ENCODE results near the gene SPEN.
"Not testable (repeated sequence)": the region's sequence is repeated elsewhere in the genome, so short reads cannot be mapped to it uniquely, and the experiment has no call there.

Gene SPEN

GRCh38 chr1:15847100-15847892, at the start of gene SPEN:
SPEN (plus strand) TSS chr1:15847707; CDS start chr1:15848068, 361 bp downstream.
- peak; percentile 99 for DNase-seq

GRCh38 chr1:15799004-15799867, 48.3 kb upstream of the SPEN start:
- DNase-seq = peak; percentile 21

- no peak for DNase-seq
These were observed 47.3 kb upstream of the SPEN start for GRCh38 chr1:15799928-15800835.

GRCh38 chr1:15802234-15802965, 45.1 kb upstream of the SPEN start:
- no peak for DNase-seq

- no peak for DNase-seq
These were observed 44.1 kb upstream of the SPEN start for GRCh38 chr1:15803380-15803779.

GRCh38 chr1:15804060-15804459, 43.4 kb upstream of the SPEN start:
- DNase-seq = no peak

- DNase-seq = no peak
These were observed 40.4 kb upstream of the SPEN start for GRCh38 chr1:15807121-15807520.

GRCh38 chr1:15807549-15807948, 40.0 kb upstream of the SPEN start, which contains the start of gene UQCRHL:
UQCRHL (minus strand) TSS chr1:15807649; CDS start chr1:15807649, 0 bp downstream.
- DNase-seq = not testable (repeated sequence)

- no peak for DNase-seq
These were observed 38.6 kb upstream of the SPEN start for GRCh38 chr1:15808955-15809354.

- no peak for DNase-seq
These were observed 37.4 kb upstream of the SPEN start for GRCh38 chr1:15810073-15810472.

- DNase-seq = no peak
These were observed 30.8 kb upstream of the SPEN start for GRCh38 chr1:15816674-15817073.

GRCh38 chr1:15820478-15820877, 27.0 kb upstream of the SPEN start:
- no peak for DNase-seq

- no peak for DNase-seq
These were observed 21.7 kb upstream of the SPEN start for GRCh38 chr1:15825800-15826199.

- DNase-seq = no peak
These were observed 20.5 kb upstream of the SPEN start for GRCh38 chr1:15826810-15827507.

- not testable (repeated sequence) for DNase-seq
These were observed 19.9 kb upstream of the SPEN start for GRCh38 chr1:15827567-15827966.

- DNase-seq = not testable (repeated sequence)
These were observed 18.6 kb upstream of the SPEN start for GRCh38 chr1:15828931-15829330.

- no peak for DNase-seq
These were observed 17.2 kb upstream of the SPEN start for GRCh38 chr1:15830258-15830657.

- peak; percentile 49 for DNase-seq
These were observed 14.3 kb upstream of the SPEN start for GRCh38 chr1:15833069-15833679.

GRCh38 chr1:15833842-15834405, 13.6 kb upstream of the SPEN start:
- DNase-seq = no peak

GRCh38 chr1:15834406-15835204, 12.9 kb upstream of the SPEN start:
- DNase-seq = peak; percentile 90
